ENCODE measurements around the gene TAF9. TPM values are rescaled to one million over a fixed set of nuclear protein-coding genes. Genes with fewer than 3 reads are reported as not detected.

Gene TAF9
- total and polyA plus RNA-seq, 9 donors, result 19.7 to 48.2 (median 39.9) TPM

DNA sequence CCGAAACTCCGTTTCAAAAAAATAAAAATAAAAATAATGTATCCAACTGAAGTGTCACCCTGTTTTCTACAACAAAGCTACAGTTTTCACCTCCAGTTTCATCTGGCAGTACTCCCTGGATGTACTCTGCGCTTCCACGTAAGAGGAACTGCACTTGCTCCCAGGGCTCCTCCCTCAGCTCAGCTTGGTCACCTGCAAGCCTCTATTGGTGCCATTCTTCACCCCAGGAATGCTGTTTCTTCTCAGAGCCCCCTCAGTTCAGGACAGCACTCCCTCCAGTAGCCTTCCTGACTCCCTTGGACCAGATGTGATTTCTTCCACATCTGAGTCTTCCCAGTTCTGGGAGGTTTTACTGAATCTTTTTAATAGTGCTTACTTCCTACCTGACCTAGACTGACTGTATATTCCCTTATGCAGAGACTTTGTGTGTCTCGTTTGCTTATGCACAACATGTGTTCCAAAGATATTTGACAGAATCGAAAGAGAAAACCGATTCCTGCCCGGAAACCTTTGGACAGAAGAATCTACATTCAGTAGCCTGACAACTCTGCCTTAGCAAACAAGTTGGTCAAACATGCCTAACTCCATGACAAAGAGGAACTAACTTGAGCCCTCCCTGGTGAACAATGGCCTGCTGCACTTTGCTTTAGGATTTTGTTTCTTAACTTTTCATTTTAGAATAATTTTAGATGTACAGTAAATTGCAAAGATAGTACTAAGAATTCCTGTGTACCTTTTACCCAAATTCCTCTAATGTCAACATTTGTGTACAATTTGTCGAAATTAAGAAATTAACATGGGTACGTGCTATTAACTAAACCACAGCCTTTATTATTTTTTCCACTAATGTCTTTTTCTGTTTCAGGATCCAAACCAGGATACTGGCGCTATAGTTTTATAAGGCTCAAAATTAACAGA lies 37.5 kb downstream of the TAF9 start:
- no peaks in the 10 kb centered on the region for H3K9me3 ChIP-seq
- H3K4me1 ChIP-seq (ENCODE audit: insufficient read depth), result peaks cover 4% of the 10 kb centered on the region
- H3K36me3 ChIP-seq, result no peaks in the 10 kb centered on the region
- H3K27me3 ChIP-seq, result no peaks in the 10 kb centered on the region
- 42 to 54% (median 44%) methylated on average over 11 of the region's 11 CpGs for WGBS, 3 donors
- DNase-seq, result no peak
- peak overlapping the region in 1 of 2 donors; percentile 65 for H3K27ac ChIP-seq
- H3K4me3 ChIP-seq, result peak overlapping the region; percentile 54
- TF ChIP-seq EP300 (IDR thresholded peaks at IDR 0.05) (no peak), POLR2A (IDR thresholded peaks at IDR 0.05) (no peak)
- TF ChIP-seq, protein P1, sequence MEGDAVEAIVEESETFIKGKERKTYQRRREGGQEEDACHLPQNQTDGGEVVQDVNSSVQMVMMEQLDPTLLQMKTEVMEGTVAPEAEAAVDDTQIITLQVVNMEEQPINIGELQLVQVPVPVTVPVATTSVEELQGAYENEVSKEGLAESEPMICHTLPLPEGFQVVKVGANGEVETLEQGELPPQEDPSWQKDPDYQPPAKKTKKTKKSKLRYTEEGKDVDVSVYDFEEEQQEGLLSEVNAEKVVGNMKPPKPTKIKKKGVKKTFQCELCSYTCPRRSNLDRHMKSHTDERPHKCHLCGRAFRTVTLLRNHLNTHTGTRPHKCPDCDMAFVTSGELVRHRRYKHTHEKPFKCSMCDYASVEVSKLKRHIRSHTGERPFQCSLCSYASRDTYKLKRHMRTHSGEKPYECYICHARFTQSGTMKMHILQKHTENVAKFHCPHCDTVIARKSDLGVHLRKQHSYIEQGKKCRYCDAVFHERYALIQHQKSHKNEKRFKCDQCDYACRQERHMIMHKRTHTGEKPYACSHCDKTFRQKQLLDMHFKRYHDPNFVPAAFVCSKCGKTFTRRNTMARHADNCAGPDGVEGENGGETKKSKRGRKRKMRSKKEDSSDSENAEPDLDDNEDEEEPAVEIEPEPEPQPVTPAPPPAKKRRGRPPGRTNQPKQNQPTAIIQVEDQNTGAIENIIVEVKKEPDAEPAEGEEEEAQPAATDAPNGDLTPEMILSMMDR (IDR thresholded peaks at IDR 0.05), result no peak
- intact Hi-C loops (cut with DNase I), result loop anchor here in 1 of 4 donors (10.0 kb wide), 2 partner anchors 167 to 237 kb away; partner anchors contain the start of genes CCNB1 and SLC30A5

DNA sequence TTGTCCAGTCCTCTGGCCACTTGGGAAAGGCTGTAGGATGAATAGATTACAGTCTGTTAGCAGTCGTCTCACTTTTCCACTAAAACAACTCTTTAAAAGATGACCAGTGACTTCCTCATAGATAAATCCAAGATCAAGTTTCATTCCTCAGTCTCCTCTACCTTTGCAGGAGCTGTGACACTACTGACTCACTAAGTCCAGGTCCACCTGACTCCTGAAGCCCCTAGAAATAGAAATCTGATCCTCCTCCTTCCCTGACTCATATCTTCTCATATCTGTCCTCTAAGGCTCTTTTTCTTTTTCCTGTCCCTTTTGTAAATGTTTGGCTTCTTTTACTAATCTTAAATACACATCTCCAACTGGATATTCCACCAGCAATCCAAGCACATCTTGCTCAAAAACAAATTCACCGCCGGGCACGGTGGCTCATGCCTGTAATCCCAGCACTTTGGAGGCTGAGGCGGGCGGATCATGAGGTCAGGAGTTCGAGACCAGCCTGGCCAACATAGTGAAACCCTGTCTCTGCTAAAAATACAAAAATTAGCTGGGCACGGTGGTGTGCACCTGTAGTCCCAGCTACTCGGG lies 39.3 kb downstream of the TAF9 start:
- Histone ChIP-seq H3K9me3 (no peaks in the 10 kb centered on the region), H3K36me3 (no peaks in the 10 kb centered on the region), H3K4me1 (ENCODE audit: insufficient read depth) (peaks cover 4% of the 10 kb centered on the region), H3K27ac (no peak overlapping the region), H3K4me3 (no peak overlapping the region), H3K27me3 (no peaks in the 10 kb centered on the region)
- TF ChIP-seq POLR2A (IDR thresholded peaks at IDR 0.05) (no peak), EP300 (IDR thresholded peaks at IDR 0.05) (no peak)
- TF ChIP-seq, protein P1 (IDR thresholded peaks at IDR 0.05), result no peak
- intact Hi-C loops (cut with DNase I), result loop anchor here in 1 of 4 donors (10.0 kb wide), 2 partner anchors 165 to 235 kb away; partner anchors contain the start of genes CCNB1 and SLC30A5
- 89 to 92% (median 92%) methylated on average over 9 of the region's 9 CpGs for WGBS, 3 donors
- DNase-seq, result no peak

DNA sequence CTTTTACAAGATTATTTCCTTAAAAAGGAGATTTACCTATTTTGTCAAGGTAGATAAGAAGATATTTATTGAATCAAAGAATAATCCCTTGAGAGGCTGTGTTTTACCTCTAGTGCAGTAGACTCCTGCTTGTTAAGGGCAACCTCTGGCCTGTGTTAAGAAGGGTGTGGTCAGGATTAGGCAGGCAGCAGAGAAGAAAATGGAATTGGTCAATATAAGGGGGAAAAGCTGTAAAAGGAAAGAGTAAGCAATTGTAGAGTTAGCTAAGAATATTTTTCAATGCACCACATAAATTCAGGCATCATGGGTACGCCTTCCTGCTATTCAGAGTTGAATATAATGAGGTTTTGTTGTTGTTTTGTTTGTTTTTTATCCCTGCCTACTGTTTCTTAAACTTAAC lies 43.0 kb downstream of the TAF9 start:
- no peaks in the 10 kb centered on the region for H3K36me3 ChIP-seq
- DNase-seq, result no peak
- H3K4me3 ChIP-seq, result no peak overlapping the region
- no peak overlapping the region for H3K27ac ChIP-seq
- WGBS, 3 donors, result 94 to 96% (median 95%) methylated on average over 1 of the region's 1 CpG
- TF ChIP-seq POLR2A (IDR thresholded peaks at IDR 0.05) (no peak), EP300 (IDR thresholded peaks at IDR 0.05) (no peak)
- TF ChIP-seq, protein P1 (IDR thresholded peaks at IDR 0.05), result no peak
- intact Hi-C loops (cut with DNase I), result no loop called here
- no peaks in the 10 kb centered on the region for H3K4me1 ChIP-seq (ENCODE audit: insufficient read depth)
- no peaks in the 10 kb centered on the region for H3K27me3 ChIP-seq
- no peaks in the 10 kb centered on the region for H3K9me3 ChIP-seq

DNA sequence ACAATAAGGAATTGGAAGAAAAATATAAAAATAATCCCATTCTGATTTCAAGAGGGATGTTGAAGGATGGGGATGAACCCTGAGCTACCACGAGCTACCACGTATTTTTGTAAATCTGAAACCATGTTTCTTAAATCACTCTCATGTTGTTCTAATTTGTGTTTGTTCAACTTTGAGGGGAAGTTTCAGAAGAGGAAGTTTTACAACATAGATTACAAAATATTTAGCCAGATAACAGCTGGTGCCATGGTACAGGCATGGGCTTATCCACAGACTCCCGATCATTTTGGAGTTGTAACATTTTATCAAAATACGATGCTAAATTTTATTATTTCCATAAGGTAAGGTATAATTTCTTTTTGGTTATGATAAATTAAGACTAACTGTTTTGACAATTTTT lies 51.9 kb downstream of the TAF9 start:
- Histone ChIP-seq H3K27me3 (no peaks in the 10 kb centered on the region), H3K27ac (no peak overlapping the region), H3K9me3 (no peaks in the 10 kb centered on the region), H3K36me3 (no peaks in the 10 kb centered on the region), H3K4me3 (no peak overlapping the region), H3K4me1 (ENCODE audit: insufficient read depth) (no peaks in the 10 kb centered on the region)
- intact Hi-C loops (cut with DNase I), result no loop called here
- TF ChIP-seq EP300 (IDR thresholded peaks at IDR 0.05) (no peak), POLR2A (IDR thresholded peaks at IDR 0.05) (no peak)
- TF ChIP-seq, protein P1 (IDR thresholded peaks at IDR 0.05), result no peak
- DNase-seq, result no peak
- 29 to 63% (median 48%) methylated on average over 4 of the region's 4 CpGs for WGBS, 3 donors

All from ovary (tissue), 9 donors.